Gastroesophageal sphincter (tissue), 3 donors: Measurements from ENCODE around the gene C4orf36.

Source experiments
- CTCF ChIP-seq, 4 experiments: fragments of 200-600 bp in 2 of 4; fragments of 450-650 bp in 2 of 4; sonication (generic) in 1 of 4; IDR thresholded peaks; one replicate each; pipeline ENCODE4 v1.5.1; 2017 to 2019; ENCODE audit warnings: antibody characterized with exemption in 4 of 4, mild to moderate bottlenecking in 2 of 4, moderate library complexity in 2 of 4
- EP300 ChIP-seq: sonication (generic); formaldehyde crosslinking; IDR thresholded peaks from one replicate; pipeline ENCODE4 v1.6.1; 2017; ENCODE audit warnings: antibody characterized with exemption, mild to moderate bottlenecking
- POLR2A ChIP-seq, 2 donors: fragments of 450-650 bp; IDR thresholded peaks; one replicate each; pipeline ENCODE4 v1.6.1; 2017; ENCODE audit warnings: antibody characterized with exemption in 2 of 2, mild to moderate bottlenecking in 2 of 2, moderate library complexity in 1 of 2
- POLR2AphosphoS5 ChIP-seq: sonication (generic); formaldehyde crosslinking; IDR thresholded peaks from one replicate; pipeline ENCODE4 v1.6.1; 2017; ENCODE audit warnings: antibody characterized with exemption

- TF ChIP-seq CTCF (IDR thresholded peaks at IDR 0.05): no peak
- TF ChIP-seq EP300: no peak
- TF ChIP-seq POLR2A (IDR thresholded peaks at IDR 0.05): no peak
- TF ChIP-seq POLR2AphosphoS5: no peak
Observed at GRCh38 chr4:86840858-86841257, 51.4 kb downstream of the C4orf36 start.
